Effector memory CD4-positive, alpha-beta T cell (primary cell): Measurements from ENCODE around the gene IDH1.

Experiments
- DNase-seq, 3 donors: peaks; one replicate each; pipeline ENCODE4 v3.0.0-alpha.2; 2020
- H3K27ac ChIP-seq: 2 replicates; pipeline ENCODE4 v1.7.0; 2013; ENCODE audit warnings: mild to moderate bottlenecking, low read length, moderate library complexity; ENCODE audit not compliant: insufficient read depth, poor library complexity, severe bottlenecking
- H3K27me3 ChIP-seq: replicated peaks from 2 replicates; pipeline ENCODE4 v1.7.0; 2013; ENCODE audit warnings: mild to moderate bottlenecking, low read length; ENCODE audit not compliant: insufficient read depth, control insufficient read depth, poor library complexity, severe bottlenecking
- H3K36me3 ChIP-seq: 2 replicates; pipeline ENCODE4 v1.7.0; 2013; ENCODE audit warnings: mild to moderate bottlenecking, low read length, moderate library complexity; ENCODE audit not compliant: control insufficient read depth, insufficient read depth
- H3K4me1 ChIP-seq: 2 replicates; pipeline ENCODE4 v1.7.0; 2013; ENCODE audit warnings: low read length, mild to moderate bottlenecking; ENCODE audit not compliant: control insufficient read depth, insufficient read depth, poor library complexity, severe bottlenecking
- H3K4me3 ChIP-seq: 2 replicates; pipeline ENCODE4 v1.7.0; 2013; ENCODE audit warnings: low read length, low read depth, mild to moderate bottlenecking; ENCODE audit not compliant: insufficient read depth, poor library complexity, severe bottlenecking
- H3K9me3 ChIP-seq: 2 replicates; pipeline ENCODE4 v1.7.0; 2013; ENCODE audit warnings: mild to moderate bottlenecking, low read length, moderate library complexity; ENCODE audit not compliant: control insufficient read depth

Gene IDH1

DNA sequence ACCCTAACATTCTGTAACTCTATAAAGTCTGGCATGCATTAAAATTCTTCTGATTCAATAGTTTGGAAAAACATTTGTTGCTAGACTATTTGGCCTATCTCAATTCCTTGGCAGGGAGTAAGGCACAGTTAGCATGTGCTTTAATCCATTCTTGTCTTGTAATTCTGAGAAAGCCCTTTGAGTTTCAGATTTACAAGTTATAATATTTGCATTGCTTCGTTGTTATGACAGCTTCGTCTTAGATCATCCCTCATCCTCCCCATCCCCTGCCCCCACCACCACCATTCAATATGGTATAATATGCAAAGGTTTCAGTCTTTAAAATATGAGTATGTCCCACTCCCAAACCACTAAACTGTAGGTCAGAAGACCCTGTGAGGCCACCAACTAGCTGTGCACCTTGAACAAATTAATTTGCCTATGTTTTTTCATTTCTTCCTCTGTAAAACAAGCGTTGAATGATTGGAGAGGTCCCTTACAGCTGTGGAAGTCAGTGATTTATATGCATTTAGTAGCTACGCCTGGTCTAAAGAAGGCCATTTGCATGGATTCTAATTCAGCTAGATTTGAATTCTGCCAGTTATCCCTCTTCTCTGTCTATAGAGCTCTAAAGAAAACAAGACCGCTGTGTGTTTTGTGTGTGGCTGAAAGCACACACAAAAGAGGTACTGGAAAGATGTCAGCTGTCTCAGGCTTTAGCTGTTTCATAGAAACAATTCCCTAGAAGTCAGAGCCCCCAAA, 65.6 kb downstream of the IDH1 start:
- Histone ChIP-seq H3K4me1 (no peaks in the 10 kb centered on the region), H3K4me3 (no peak overlapping the region), H3K9me3 (no peaks in the 10 kb centered on the region), H3K36me3 (no peaks in the 10 kb centered on the region), H3K27ac (no peak overlapping the region), H3K27me3 (no peaks in the 10 kb centered on the region)
- no peak for DNase-seq

DNA sequence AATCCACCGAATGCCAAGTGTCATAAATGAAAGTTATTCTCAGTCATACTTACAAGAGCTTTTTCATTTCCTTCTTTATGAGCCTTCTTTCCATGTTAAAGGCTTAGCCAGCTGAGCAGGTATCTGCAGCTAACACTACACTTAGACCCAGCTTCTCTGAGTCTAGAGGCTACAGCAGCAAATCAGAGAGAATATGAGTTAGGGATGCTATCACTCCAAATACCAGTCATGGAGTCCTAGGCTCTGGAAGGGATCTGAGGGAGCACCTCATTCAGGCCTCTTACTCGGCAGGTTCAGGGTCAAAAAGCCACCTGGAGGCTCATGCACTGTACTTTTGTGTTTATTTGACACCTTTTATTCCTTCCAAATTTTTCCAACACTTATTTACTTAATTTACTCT, 68.0 kb downstream of the IDH1 start:
- Histone ChIP-seq H3K27ac (no peak overlapping the region), H3K4me3 (no peak overlapping the region), H3K9me3 (no peaks in the 10 kb centered on the region), H3K4me1 (no peaks in the 10 kb centered on the region), H3K36me3 (no peaks in the 10 kb centered on the region), H3K27me3 (no peaks in the 10 kb centered on the region)
- no peak for DNase-seq

DNA sequence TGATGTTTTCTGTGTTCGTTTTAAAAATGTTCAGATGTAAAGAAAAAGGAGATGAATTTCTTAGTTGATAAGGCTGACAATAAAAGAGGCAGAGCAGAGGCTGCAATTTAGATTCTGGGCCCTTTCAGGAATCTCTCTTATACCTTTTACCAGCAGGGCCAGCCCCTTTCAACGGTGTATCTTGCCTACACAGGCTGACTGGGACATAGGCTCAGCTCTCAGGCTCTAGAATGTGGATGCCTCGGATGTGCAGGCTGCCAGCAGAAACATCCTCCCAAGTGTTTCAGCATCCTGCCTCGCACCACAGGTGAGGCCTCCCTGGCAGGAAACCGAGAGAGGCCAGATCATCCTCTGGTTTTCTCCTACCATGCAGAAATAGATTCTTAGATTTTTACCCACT, 68.4 kb downstream of the IDH1 start:
- no peak for DNase-seq
- Histone ChIP-seq H3K36me3 (no peaks in the 10 kb centered on the region), H3K4me1 (no peaks in the 10 kb centered on the region), H3K4me3 (no peak overlapping the region), H3K27ac (no peak overlapping the region), H3K9me3 (no peaks in the 10 kb centered on the region), H3K27me3 (no peaks in the 10 kb centered on the region)
